ENCODE results near the gene FCHSD2.
"Not testable (repeated sequence)": the region's sequence is repeated elsewhere in the genome, so short reads cannot be mapped to it uniquely, and the experiment has no call there.

The FCHSD2 gene

GRCh38 chr11:72813740-72814285, 328.3 kb downstream of the FCHSD2 start:
- DNase-seq, result no peak

- peak; percentile 17 for DNase-seq
These were observed 329.0 kb downstream of the FCHSD2 start for GRCh38 chr11:72812967-72813739.

- DNase-seq, result no peak
These were observed 329.5 kb downstream of the FCHSD2 start for GRCh38 chr11:72812604-72812966.

- not testable (repeated sequence) for DNase-seq
These were observed 330.4 kb downstream of the FCHSD2 start for GRCh38 chr11:72811686-72812085.

- no peak for DNase-seq
These were observed 333.8 kb downstream of the FCHSD2 start for GRCh38 chr11:72808331-72808798.

GRCh38 chr11:72807792-72808191, 334.3 kb downstream of the FCHSD2 start:
- DNase-seq, result no peak

GRCh38 chr11:72807021-72807693, 335.0 kb downstream of the FCHSD2 start:
- no peak for DNase-seq

DNA sequence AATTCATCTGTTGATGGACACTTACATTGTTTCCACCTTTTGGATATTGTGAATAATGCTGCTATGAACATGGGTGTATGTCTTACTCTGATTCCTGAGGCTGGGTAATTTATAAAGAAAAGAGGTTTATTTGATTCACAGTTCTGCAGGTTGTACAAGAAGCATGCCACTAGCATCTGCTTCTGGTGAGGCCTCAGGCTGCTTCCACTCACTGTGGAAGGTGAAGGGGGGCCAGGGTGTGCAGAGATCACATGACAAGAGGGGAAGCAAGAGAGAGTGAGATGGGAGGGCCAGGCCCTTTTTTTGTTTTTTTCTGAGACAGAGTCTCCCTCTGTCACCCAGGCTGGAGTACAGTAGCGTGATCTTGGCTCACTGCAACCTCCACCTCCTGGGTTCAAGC, 335.7 kb downstream of the FCHSD2 start:
- not testable (repeated sequence) for DNase-seq

GRCh38 chr11:72805216-72805615, 336.9 kb downstream of the FCHSD2 start:
- DNase-seq, result no peak

- DNase-seq, result no peak
These were observed 339.3 kb downstream of the FCHSD2 start for GRCh38 chr11:72802822-72803221.

DNA sequence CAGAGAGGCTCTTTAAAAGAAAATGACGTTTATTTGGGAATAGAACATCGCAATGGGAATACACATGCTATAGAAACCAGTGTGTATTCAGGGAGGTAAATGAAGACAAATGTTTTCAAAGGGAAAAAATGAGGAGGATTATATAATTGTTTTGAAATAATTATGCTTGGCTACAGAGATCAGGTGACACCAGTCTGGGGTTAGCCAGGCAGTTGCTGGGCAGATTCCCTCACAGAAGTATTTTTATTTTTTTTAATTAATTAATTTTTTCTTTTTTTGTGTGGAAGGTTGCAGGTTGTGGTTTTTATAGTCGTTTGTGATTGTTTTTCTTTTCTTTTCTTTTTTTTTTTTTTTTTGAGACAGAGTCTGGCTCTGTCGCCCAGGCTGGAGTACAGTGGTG, 342.7 kb downstream of the FCHSD2 start:
- DNase-seq, result no peak

- no peak for DNase-seq
These were observed 343.8 kb downstream of the FCHSD2 start for GRCh38 chr11:72798361-72798760.

- peak; percentile 81 for DNase-seq
These were observed 348.4 kb downstream of the FCHSD2 start, which contains the start of gene STARD10 for GRCh38 chr11:72793425-72794367. Gene STARD10 (minus strand): TSS chr11:72794047. CDS start chr11:72781181, 12,866 bp downstream.

DNA sequence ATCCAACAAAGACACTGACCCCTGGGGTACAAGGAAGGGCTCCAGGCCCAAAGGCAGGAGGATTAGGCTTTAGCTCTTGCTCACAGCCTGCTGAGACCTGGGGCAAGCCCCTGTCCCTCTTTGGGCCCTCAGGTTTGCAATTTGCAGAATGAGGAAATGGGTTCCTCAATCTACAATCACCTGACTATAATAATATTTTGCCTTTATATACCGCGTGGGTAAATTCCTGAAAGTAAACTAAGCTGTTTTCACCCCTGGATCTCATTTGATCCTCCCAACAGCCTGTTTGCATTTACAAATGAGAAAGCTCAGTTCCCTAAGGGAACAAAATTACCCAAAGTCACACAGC, 349.1 kb downstream of the FCHSD2 start:
- no peak for DNase-seq

DNA sequence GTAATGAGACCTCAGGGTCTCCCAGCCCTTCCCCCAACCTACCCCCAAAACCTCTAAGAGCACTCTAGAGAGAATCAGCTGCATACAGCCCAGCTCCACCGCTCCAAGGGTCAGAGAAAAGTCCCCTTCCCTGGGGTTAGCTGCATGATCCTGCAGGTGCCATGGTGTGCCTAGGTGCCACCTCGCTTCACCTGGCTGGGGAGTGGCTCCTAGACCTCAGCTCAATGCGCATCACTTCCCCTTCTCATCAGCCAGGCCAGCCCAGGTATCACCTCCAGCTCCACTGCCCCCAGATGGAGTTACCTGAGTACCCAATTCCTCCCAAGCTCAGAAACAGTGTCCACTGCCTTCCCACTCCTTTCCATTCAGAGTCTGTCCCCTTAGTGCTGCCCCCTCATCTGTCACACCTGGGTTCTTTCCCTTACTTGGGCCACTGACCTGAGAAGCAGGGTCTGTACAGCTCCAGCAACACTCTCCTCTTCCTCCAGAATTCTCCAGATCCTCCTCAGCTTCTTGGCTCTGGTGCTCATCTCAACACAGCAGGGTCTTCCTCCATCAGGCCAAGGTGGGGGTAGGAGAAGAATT, 349.6 kb downstream of the FCHSD2 start:
- no peak for DNase-seq

DNA sequence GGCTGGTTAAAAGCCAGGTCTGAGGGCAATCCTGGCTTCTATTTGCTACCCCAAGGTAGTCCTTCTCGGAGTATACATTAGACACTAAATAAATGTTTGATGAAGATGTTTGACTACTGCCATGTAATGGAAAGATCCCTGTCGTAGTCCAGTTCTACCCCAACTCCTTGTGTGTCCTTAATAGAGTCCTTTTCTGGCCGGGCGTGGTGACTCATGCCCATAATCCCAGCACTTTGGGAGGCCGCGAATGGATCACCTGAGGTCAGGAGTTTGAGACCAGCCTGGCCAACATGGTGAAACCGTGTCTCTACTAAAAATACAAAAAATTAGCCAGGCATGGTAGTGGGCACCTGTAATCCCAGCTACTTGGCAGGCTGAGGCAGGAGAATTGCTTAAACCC, 350.9 kb downstream of the FCHSD2 start:
- DNase-seq, result not testable (repeated sequence)

GRCh38 chr11:72789493-72790131, 352.5 kb downstream of the FCHSD2 start:
- DNase-seq, result no peak

- DNase-seq, result no peak
These were observed 353.9 kb downstream of the FCHSD2 start for GRCh38 chr11:72788241-72788640.

GRCh38 chr11:72787216-72788104, 354.7 kb downstream of the FCHSD2 start:
- DNase-seq, result no peak
